H1 (cell line): ENCODE results near the gene RBM20. TPM values are rescaled to one million over a fixed set of nuclear protein-coding genes. Genes with fewer than 3 reads are reported as not detected.

Source experiments
- CTCF ChIA-PET: fragments of 300-600 bp; sonication (Branson Sonifier 250); formaldehyde crosslinking; loops from one replicate; lab custom pipeline; 2021; ENCODE audit not compliant: partially characterized antibody; lab: Charles Lee
- POLR2A ChIA-PET: fragments of 300-600 bp; sonication (Branson Sonifier 250); formaldehyde crosslinking; loops from one replicate; lab custom pipeline; 2021; ENCODE audit warnings: inconsistent platforms; ENCODE audit not compliant: partially characterized antibody; lab: Charles Lee
- DNase-seq, 2 experiments: peaks; one replicate each; pipeline versions ENCODE4 v3.0.0 to v3.0.0-alpha.2; 2010 to 2022; ENCODE audit warnings: low spot score in 2 of 2, low read depth in 1 of 2, mixed read lengths in 1 of 2
- FAIRE-seq: peaks from 2 replicates; lab custom pipeline; 2011; peaks lifted over from hg19 to GRCh38; lab: Jason Lieb, UNC
- H2AFZ ChIP-seq: 2 replicates; pipeline ENCODE4 v1.8.1; 2012; ENCODE audit warnings: low read length, inconsistent platforms
- H2AK5ac ChIP-seq: 2 replicates; pipeline ENCODE4 v1.6.1; 2013; ENCODE audit warnings: low read depth, low read length
- H2BK120ac ChIP-seq: replicated peaks from 2 replicates; pipeline ENCODE3; 2013; ENCODE audit warnings: low read depth, low read length, inconsistent platforms
- H2BK12ac ChIP-seq: 2 replicates; pipeline ENCODE4 v1.6.1; 2013; ENCODE audit warnings: low read depth, low read length
- H2BK15ac ChIP-seq: 2 replicates; pipeline ENCODE4 v1.6.1; 2013; ENCODE audit warnings: low read length
- H2BK20ac ChIP-seq: 2 replicates; pipeline ENCODE4 v1.6.1; 2013; ENCODE audit warnings: low read length
- H2BK5ac ChIP-seq: 2 replicates; pipeline ENCODE4 v1.6.1; 2013; ENCODE audit warnings: low read depth, low read length
- H3K14ac ChIP-seq: 2 replicates; pipeline ENCODE4 v1.6.1; 2013; ENCODE audit warnings: inconsistent platforms; ENCODE audit not compliant: insufficient read length
- H3K18ac ChIP-seq: 2 replicates; pipeline ENCODE4 v1.6.1; 2013; ENCODE audit warnings: low read length; ENCODE audit errors: extremely low read depth
- H3K23ac ChIP-seq: 2 replicates; pipeline ENCODE4 v1.6.1; 2013; ENCODE audit warnings: inconsistent platforms; ENCODE audit not compliant: insufficient read length
- H3K23me2 ChIP-seq: 2 replicates; pipeline ENCODE4 v1.6.1; 2013; ENCODE audit warnings: low read depth, low read length
- H3K27ac ChIP-seq: 2 replicates; pipeline ENCODE4 v1.6.1; 2011; ENCODE audit warnings: low read depth, low read length, inconsistent platforms
- H3K27me3 ChIP-seq, 4 experiments: replicated peaks in 1 of 4; 1 replicate in 1 of 4; 2 replicates in 3 of 4; pipeline versions ENCODE4 v1.6.1 to v1.8.1; 2011 to 2013; ENCODE audit warnings: low read length in 3 of 4, mild to moderate bottlenecking in 3 of 4, inconsistent platforms in 2 of 4, mixed read lengths in 2 of 4, moderate library complexity in 1 of 4; ENCODE audit not compliant: control insufficient read depth in 3 of 4, insufficient read depth in 3 of 4; ENCODE audit errors: extremely low read depth in 1 of 4
- H3K36me3 ChIP-seq, 4 experiments: 2 replicates each; pipeline versions ENCODE4 v1.6.1 to v1.8.1; 2011 to 2013; ENCODE audit warnings: mild to moderate bottlenecking in 4 of 4, low read length in 3 of 4, moderate library complexity in 2 of 4, control low read depth in 1 of 4, inconsistent platforms in 1 of 4; ENCODE audit not compliant: insufficient read depth in 4 of 4, control insufficient read depth in 2 of 4
- H3K4ac ChIP-seq: replicated peaks from 2 replicates; pipeline ENCODE3; 2013; ENCODE audit warnings: low read length, low read depth, mixed read lengths, inconsistent platforms; ENCODE audit not compliant: insufficient read length
- H3K4me1 ChIP-seq, 4 experiments: replicated peaks in 1 of 4; 1 replicate in 1 of 4; 2 replicates in 3 of 4; pipeline versions ENCODE4 v1.6.1 to v1.8.1; 2011 to 2013; ENCODE audit warnings: low read length in 3 of 4, inconsistent platforms in 2 of 4, mixed read lengths in 1 of 4; ENCODE audit not compliant: insufficient read depth in 4 of 4, control insufficient read depth in 3 of 4
- H3K4me2 ChIP-seq, 2 experiments: 2 replicates each; pipeline versions ENCODE4 v1.6.1 to v1.8.1; 2011 to 2013; ENCODE audit warnings: low read depth in 2 of 2, low read length in 2 of 2, control low read depth in 1 of 2, inconsistent platforms in 1 of 2, mild to moderate bottlenecking in 1 of 2; ENCODE audit not compliant: insufficient read depth in 1 of 2
- H3K4me3 ChIP-seq, 4 experiments: fragments of 200-600, 300-600 bp in 1 of 4; sonication (generic), shearing (Covaris generic), sonication (Bioruptor Twin) in 1 of 4; 2 replicates each; pipeline versions ENCODE4 v1.5.1 to v1.8.1; 2011 to 2016; ENCODE audit warnings: low read length in 4 of 4, low read depth in 3 of 4, control low read depth in 2 of 4, inconsistent platforms in 2 of 4, mild to moderate bottlenecking in 2 of 4, mixed read lengths in 1 of 4, moderate library complexity in 1 of 4; ENCODE audit not compliant: insufficient read depth in 2 of 4; ENCODE audit errors: extremely low read depth in 1 of 4
- H3K56ac ChIP-seq: replicated peaks from 2 replicates; pipeline ENCODE3; 2013; ENCODE audit warnings: low read depth, mild to moderate bottlenecking, mixed read lengths, low read length, inconsistent platforms; ENCODE audit not compliant: insufficient read length
- H3K79me1 ChIP-seq: 2 replicates; pipeline ENCODE4 v1.6.1; 2013; ENCODE audit warnings: low read depth, low read length, control low read depth
- H3K79me2 ChIP-seq, 2 experiments: 2 replicates each; pipeline versions ENCODE4 v1.6.1 to v1.8.1; 2012 to 2013; ENCODE audit warnings: low read length in 2 of 2, mild to moderate bottlenecking in 2 of 2, inconsistent platforms in 1 of 2; ENCODE audit not compliant: insufficient read depth in 2 of 2, control insufficient read depth in 1 of 2
- H3K9ac ChIP-seq, 4 experiments: replicated peaks in 1 of 4; 1 replicate in 1 of 4; 2 replicates in 3 of 4; pipeline versions ENCODE4 v1.6.1 to v1.8.1; 2011 to 2013; ENCODE audit warnings: low read depth in 3 of 4, low read length in 3 of 4, control low read depth in 2 of 4, mild to moderate bottlenecking in 2 of 4, moderate library complexity in 2 of 4, inconsistent platforms in 1 of 4; ENCODE audit errors: extremely low read depth in 1 of 4
- H3K9me3 ChIP-seq, 2 experiments: 2 replicates each; pipeline versions ENCODE4 v1.6.1 to v1.8.1; 2012 to 2013; ENCODE audit warnings: mild to moderate bottlenecking in 2 of 2, moderate library complexity in 2 of 2, control low read depth in 1 of 2, inconsistent platforms in 1 of 2, low read depth in 1 of 2, low read length in 1 of 2, mixed read lengths in 1 of 2; ENCODE audit not compliant: insufficient read depth in 2 of 2
- H4K20me1 ChIP-seq, 2 experiments: replicated peaks in 1 of 2; 2 replicates each; pipeline versions ENCODE3 to v1.8.1; 2011 to 2013; ENCODE audit warnings: inconsistent platforms in 2 of 2, low read length in 2 of 2, mild to moderate bottlenecking in 1 of 2; ENCODE audit not compliant: insufficient read depth in 2 of 2, control insufficient read depth in 1 of 2
- H4K5ac ChIP-seq: 2 replicates; pipeline ENCODE4 v1.6.1; 2013; ENCODE audit warnings: low read length, low read depth, mixed read lengths, inconsistent platforms; ENCODE audit not compliant: insufficient read length
- H4K8ac ChIP-seq: 2 replicates; pipeline ENCODE4 v1.8.0; 2013; ENCODE audit warnings: mild to moderate bottlenecking, moderate library complexity, low read length, inconsistent platforms; ENCODE audit not compliant: insufficient read depth; ENCODE audit errors: extremely low read depth
- H4K91ac ChIP-seq: replicated peaks from 2 replicates; pipeline ENCODE3; 2013; ENCODE audit warnings: low read length, mixed read lengths, inconsistent platforms; ENCODE audit not compliant: insufficient read length
- BCL11A ChIP-seq, 2 experiments: IDR thresholded peaks; one replicate each; pipeline ENCODE4 v1.6.1; 2011; ENCODE audit warnings: low read depth in 2 of 2, low read length in 2 of 2, mild to moderate bottlenecking in 2 of 2
- BRCA1 ChIP-seq: IDR thresholded peaks from 2 replicates; pipeline ENCODE4 v1.6.1; 2012; ENCODE audit warnings: low read depth, low read length, improper control_type of control experiment
- GABPA ChIP-seq: IDR thresholded peaks from 2 replicates; pipeline ENCODE4 v1.6.1; 2011; ENCODE audit warnings: mild to moderate bottlenecking, low read length, moderate library complexity, borderline replicate concordance; ENCODE audit not compliant: insufficient read depth
- HDAC2 ChIP-seq, 2 experiments: fragments of 300-600 bp in 1 of 2; sonication (generic) in 1 of 2; IDR thresholded peaks; 2 replicates each; pipeline ENCODE4 v1.6.1; 2011 to 2012; ENCODE audit warnings: low read depth in 2 of 2, low read length in 2 of 2, mild to moderate bottlenecking in 2 of 2, moderate library complexity in 2 of 2, borderline replicate concordance in 1 of 2, inconsistent platforms in 1 of 2
- KDM4A ChIP-seq: IDR thresholded peaks from one replicate; pipeline ENCODE4 v1.7.1; 2012; ENCODE audit warnings: low read depth, mild to moderate bottlenecking, moderate library complexity, low read length, inconsistent platforms; ENCODE audit not compliant: severe bottlenecking
- PHF8 ChIP-seq: fragments of 200-600 bp; sonication (generic); conservative IDR thresholded peaks from 2 replicates; pipeline ENCODE4 v1.7.1; 2012; ENCODE audit warnings: low read depth, mild to moderate bottlenecking, inconsistent platforms, low read length, moderate library complexity
- RAD21 ChIP-seq, 2 experiments: IDR thresholded peaks in 1 of 2; conservative IDR thresholded peaks in 1 of 2; 2 replicates each; pipeline ENCODE4 v1.6.1; 2011; ENCODE audit warnings: low read depth in 2 of 2, low read length in 2 of 2, improper control_type of control experiment in 1 of 2, inconsistent platforms in 1 of 2, mild to moderate bottlenecking in 1 of 2, moderate library complexity in 1 of 2
- RBBP5 ChIP-seq: IDR thresholded peaks from 2 replicates; pipeline ENCODE4 v1.7.1; 2012; ENCODE audit warnings: low read depth, mild to moderate bottlenecking, inconsistent platforms, low read length, moderate library complexity, borderline replicate concordance
- SIX5 ChIP-seq: IDR thresholded peaks from 2 replicates; pipeline ENCODE4 v1.6.1; 2011; ENCODE audit warnings: mild to moderate bottlenecking, low read depth, low read length
- SP4 ChIP-seq: IDR thresholded peaks from 2 replicates; pipeline ENCODE4 v1.6.1; 2012; ENCODE audit warnings: low read length, inconsistent platforms
- USF2 ChIP-seq: IDR thresholded peaks from 2 replicates; pipeline ENCODE4 v1.6.1; 2011; ENCODE audit warnings: low read length, improper control_type of control experiment
- YY1 ChIP-seq: IDR thresholded peaks from 2 replicates; pipeline ENCODE4 v1.6.1; 2011; ENCODE audit warnings: low read depth, mild to moderate bottlenecking, low read length
- ZNF274 ChIP-seq: IDR thresholded peaks from 2 replicates; pipeline ENCODE4 v1.7.0; 2012; ENCODE audit warnings: low read length, borderline replicate concordance; ENCODE audit errors: extremely low read depth
- WGBS, 2 experiments: shearing (Covaris generic) in 1 of 2; methylation state at CpG; one replicate each; pipeline versions ENCODE4 v1.1.6 to v1.1.7; 2013 to 2015; ENCODE audit warnings: low lambda C conversion rate in 2 of 2, mixed read lengths in 2 of 2, inconsistent platforms in 1 of 2, low coverage in 1 of 2, missing lambda C conversion rate in 1 of 2; ENCODE audit not compliant: insufficient replicate concordance in 2 of 2, insufficient coverage in 1 of 2, insufficient read length in 1 of 2; ENCODE audit errors: extremely low coverage in 1 of 2, missing lambda C conversion rate in 1 of 2; 5-methylcytosine and 5-hydroxymethylcytosine counted together
- polyA plus RNA-seq, 7 experiments: library from polyadenylated mRNA; depleted of rRNA in 3 of 7; stranded (reverse) in 5 of 7; unstranded in 2 of 7; fragments of >200 nt in 5 of 7; fragments of 200-250 nt in 2 of 7; gene quantifications; 1 replicate in 5 of 7; 2 replicates in 1 of 7; 4 replicates in 1 of 7; pipeline versions ENCODE4 v1.2.1 to v1.2.3, GENCODE V29; 2011 to 2013; ENCODE audit warnings: missing spikeins in 2 of 7, mixed read lengths in 2 of 7
- total RNA-seq: library from RNA; stranded (reverse); fragmentation: NEBNext Ultra II Directional; extraction: Animal tissue kit (Norgen Biotek cat#: 25700); gene quantifications from 2 replicates; pipeline ENCODE4 v1.2.1, GENCODE V29; 2021

RBM20 gene
- total and polyA plus RNA-seq, 2 of the 8 experiments (the other 6 are each of a cell fraction or from before 2014, with no cell fraction given), result 0.05 to 0.63 TPM

- Histone ChIP-seq H3K4me2 (no peak overlapping the region), H2BK5ac (no peak overlapping the region), H3K4me3 (no peak overlapping the region), H3K79me2 (no peaks in the 10 kb centered on the region), H3K18ac (no peak overlapping the region), H3K79me1 (no peaks in the 10 kb centered on the region), H4K5ac (no peak overlapping the region), H4K20me1 (no peaks in the 10 kb centered on the region), H3K9ac (no peak overlapping the region), H3K14ac (no peak overlapping the region), H3K56ac (no peak overlapping the region), H2AFZ (no peak overlapping the region), H4K8ac (no peak overlapping the region), H2BK12ac (no peak overlapping the region), H3K36me3 (no peaks in the 10 kb centered on the region), H3K9me3 (no peaks in the 10 kb centered on the region), H2BK20ac (no peak overlapping the region), H3K4ac (no peak overlapping the region), H3K23ac (no peak overlapping the region), H3K27ac (no peak overlapping the region), H4K91ac (no peak overlapping the region), H3K4me1 (no peaks in the 10 kb centered on the region), H2BK120ac (no peak overlapping the region), H2BK15ac (no peak overlapping the region), H2AK5ac (no peak overlapping the region), H3K27me3 (no peaks in the 10 kb centered on the region), H3K23me2 (no peaks in the 10 kb centered on the region)
- CTCF ChIA-PET, result interaction anchor here (0.6 to 1.3 kb wide), 4 partner anchors 15 to 1634 kb away, joined by 3 to 4 read pairs (median 3); no protein-coding TSS in a partner anchor
- 87% methylated on average over 4 of the region's 4 CpGs; no CpG with 5 or more reads in 1 of the 2 experiments for WGBS, 2 experiments
- DNase-seq (no peak), FAIRE-seq (no peak)
- POLR2A ChIA-PET, result no interaction called here
- no peak for TF ChIP-seq GABPA
- TF ChIP-seq SIX5, result no peak
- no peak for TF ChIP-seq PHF8
- no peak for TF ChIP-seq ZNF274
- no peak for TF ChIP-seq SP4
- TF ChIP-seq BCL11A (IDR thresholded peaks at IDR 0.05; ENCODE audit: low read depth in 2 of 2, low read length in 2 of 2), result no peak
- no peak for TF ChIP-seq RAD21 (IDR thresholded peaks at IDR 0.05 in 1 of 2, conservative IDR thresholded peaks at IDR 0.05 in 1 of 2; ENCODE audit: low read depth in 2 of 2, low read length in 2 of 2)
- TF ChIP-seq BRCA1, result no peak
- no peak for TF ChIP-seq USF2
- TF ChIP-seq KDM4A, result no peak
- TF ChIP-seq YY1, result no peak
- no peak for TF ChIP-seq HDAC2 (IDR thresholded peaks at IDR 0.05; ENCODE audit: borderline replicate concordance in 1 of 2, low read depth in 2 of 2, low read length in 2 of 2)
- no peak for TF ChIP-seq RBBP5
These were observed 133.5 kb downstream of the RBM20 start for GRCh38 chr10:110777661-110778060.
